ENCODE measurements around the gene IRX5.

The IRX5 gene

DNA sequence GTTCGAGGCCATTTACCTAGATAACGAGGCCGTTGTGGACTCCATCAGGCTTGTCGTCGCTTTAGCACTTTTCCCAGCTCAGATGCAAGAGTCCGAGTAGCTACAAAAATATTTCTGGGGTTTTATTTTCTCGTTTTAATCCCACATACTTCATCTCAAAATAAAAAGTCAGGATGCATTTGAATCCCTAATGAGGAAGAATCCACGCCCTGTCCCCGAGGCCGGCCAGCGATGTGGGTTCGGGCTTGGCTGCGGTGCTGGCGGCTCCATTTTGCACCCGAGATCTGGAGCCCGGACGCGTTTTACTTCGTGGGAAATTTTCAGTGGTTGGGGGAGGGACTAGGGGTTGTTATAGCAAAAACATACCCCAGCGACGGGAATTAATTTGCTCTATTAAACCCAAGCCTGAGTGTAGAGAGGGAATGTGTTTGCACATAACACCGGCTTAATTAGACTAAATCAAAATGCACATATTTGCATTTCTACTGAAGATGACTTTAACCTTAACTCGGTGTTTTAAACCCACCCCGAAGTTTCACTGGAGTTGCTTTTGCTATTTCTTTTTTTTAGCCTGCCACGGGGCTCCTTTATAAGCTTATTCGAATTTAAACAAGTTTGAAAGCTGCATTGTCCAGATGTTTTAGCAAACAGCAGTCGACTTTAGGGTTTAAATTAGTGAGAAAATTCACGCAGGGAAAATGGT lies 4.8 kb downstream of the IRX5 start:
- TF ChIP-seq YY1 (IDR thresholded peaks at IDR 0.05; ENCODE audit: insufficient read depth, insufficient read length) (no peak), ZNF274 (IDR thresholded peaks at IDR 0.05; ENCODE audit: low read depth, low read length) (no peak), SUZ12 (IDR thresholded peaks at IDR 0.05; ENCODE audit: extremely low read depth, insufficient read depth, insufficient read length) (no peak)
- Histone ChIP-seq H3K4me1 (ENCODE audit: insufficient read depth, insufficient read length) (peaks cover 23% of the 10 kb centered on the region), H3K27me3 (ENCODE audit: insufficient read depth, insufficient read length) (peaks cover 94% of the 10 kb centered on the region), H3K9ac (ENCODE audit: insufficient read length, low read depth) (no peak overlapping the region), H3K36me3 (ENCODE audit: insufficient read depth, insufficient read length, low read length) (no peaks in the 10 kb centered on the region), H3K4me3 (ENCODE audit: insufficient read length, low read depth) (no peak overlapping the region), H3K9me3 (ENCODE audit: insufficient read depth, low read length) (no peaks in the 10 kb centered on the region)
- DNase-seq (ENCODE audit: low read depth, low spot score), result no peak

DNA sequence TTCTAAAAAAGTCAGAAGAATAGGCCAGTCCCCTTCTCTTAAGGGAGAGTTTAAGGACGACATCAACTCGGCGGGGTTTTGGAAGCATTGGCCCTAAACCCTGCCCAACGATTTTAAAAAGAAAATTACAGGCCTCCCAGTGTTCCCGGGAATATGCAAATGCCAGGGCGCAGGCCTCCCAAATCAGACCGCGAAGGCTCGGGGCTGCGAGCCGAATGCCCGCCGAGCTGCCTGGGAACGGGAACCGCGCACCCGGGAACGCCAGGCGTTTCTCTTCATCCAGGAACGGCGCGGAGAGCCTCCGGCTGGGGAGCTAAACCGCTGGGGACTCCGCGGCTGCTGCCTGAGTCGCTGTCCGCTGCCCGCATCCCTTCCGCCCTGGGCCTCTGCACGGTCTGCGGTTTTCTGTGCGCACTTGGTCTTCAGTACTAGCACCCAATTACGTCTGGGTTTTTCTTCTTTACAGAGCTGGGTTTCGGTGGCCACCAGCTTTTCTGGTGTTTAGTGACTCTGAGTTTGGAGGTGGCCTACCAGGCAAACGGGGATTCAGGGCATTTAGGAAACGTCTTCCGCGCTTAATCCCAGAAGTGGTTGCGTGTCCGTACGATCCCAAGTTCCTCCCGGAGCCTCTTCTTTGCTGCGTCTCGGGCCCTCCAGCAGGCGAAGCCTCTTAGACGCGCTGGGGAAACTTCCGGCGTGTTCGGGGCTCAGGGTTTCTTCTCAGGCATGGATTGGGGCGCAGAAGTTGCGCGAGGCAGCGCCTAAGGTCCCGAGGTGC lies 5.7 kb downstream of the IRX5 start:
- Histone ChIP-seq H3K27me3 (ENCODE audit: insufficient read depth, insufficient read length) (peaks cover 100% of the 10 kb centered on the region), H3K9ac (ENCODE audit: insufficient read length, low read depth) (peak overlapping the region; percentile 71), H3K36me3 (ENCODE audit: insufficient read depth, insufficient read length, low read length) (no peaks in the 10 kb centered on the region), H3K4me3 (ENCODE audit: insufficient read length, low read depth) (peak overlapping the region; percentile 44), H3K9me3 (ENCODE audit: insufficient read depth, low read length) (no peaks in the 10 kb centered on the region), H3K4me1 (ENCODE audit: insufficient read depth, insufficient read length) (peaks cover 23% of the 10 kb centered on the region)
- no peak for TF ChIP-seq YY1 (IDR thresholded peaks at IDR 0.05; ENCODE audit: insufficient read depth, insufficient read length)
- TF ChIP-seq ZNF274 (IDR thresholded peaks at IDR 0.05; ENCODE audit: low read depth, low read length), result no peak
- TF ChIP-seq SUZ12 (IDR thresholded peaks at IDR 0.05; ENCODE audit: extremely low read depth, insufficient read depth, insufficient read length), result no peak
- no peak for DNase-seq (ENCODE audit: low read depth, low spot score)

DNA sequence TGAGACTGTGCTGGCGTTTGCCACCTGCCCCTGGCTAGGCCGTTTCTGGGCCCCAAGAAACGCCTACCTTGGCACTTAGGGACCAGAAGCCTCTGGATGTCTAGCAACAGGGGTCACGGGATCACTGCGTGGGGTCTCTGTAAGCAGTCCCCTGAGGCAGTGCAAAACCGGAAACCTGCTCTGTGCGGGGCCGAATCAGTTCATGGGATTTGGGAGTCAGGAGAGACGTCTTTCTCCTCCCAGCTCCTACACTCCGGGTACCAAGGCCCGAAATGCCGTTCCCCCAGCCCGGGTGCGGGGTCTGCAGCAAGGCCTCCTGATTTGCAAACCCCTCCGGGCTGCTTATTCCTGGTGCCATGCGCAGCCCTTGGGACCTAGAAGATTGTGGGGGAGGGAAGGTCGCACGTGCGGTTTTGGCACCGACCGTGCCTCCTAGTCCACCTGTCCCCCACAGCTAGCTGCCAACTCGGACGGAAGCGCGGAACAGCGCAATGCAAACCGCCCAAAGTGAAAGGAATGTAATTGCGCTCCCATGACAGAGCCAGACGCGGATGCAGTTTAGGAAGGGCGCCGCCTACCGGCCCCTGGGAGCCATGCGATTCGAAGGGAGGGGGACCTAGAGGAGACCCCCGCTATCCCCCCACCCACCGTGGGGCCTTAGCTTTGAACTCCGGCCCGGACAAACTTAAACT lies 6.5 kb downstream of the IRX5 start:
- H3K36me3 ChIP-seq (ENCODE audit: insufficient read depth, insufficient read length, low read length), result no peaks in the 10 kb centered on the region
- no peaks in the 10 kb centered on the region for H3K9me3 ChIP-seq (ENCODE audit: insufficient read depth, low read length)
- H3K4me3 ChIP-seq (ENCODE audit: insufficient read length, low read depth), result peak overlapping the region; percentile 44
- H3K27me3 ChIP-seq (ENCODE audit: insufficient read depth, insufficient read length), result peaks cover 100% of the 10 kb centered on the region
- TF ChIP-seq ZNF274 (IDR thresholded peaks at IDR 0.05; ENCODE audit: low read depth, low read length) (no peak), YY1 (IDR thresholded peaks at IDR 0.05; ENCODE audit: insufficient read depth, insufficient read length) (no peak), SUZ12 (IDR thresholded peaks at IDR 0.05; ENCODE audit: extremely low read depth, insufficient read depth, insufficient read length) (no peak)
- peak overlapping the region; percentile 71 for H3K9ac ChIP-seq (ENCODE audit: insufficient read length, low read depth)
- peaks cover 21% of the 10 kb centered on the region for H3K4me1 ChIP-seq (ENCODE audit: insufficient read depth, insufficient read length)
- DNase-seq (ENCODE audit: low read depth, low spot score), result no peak

DNA sequence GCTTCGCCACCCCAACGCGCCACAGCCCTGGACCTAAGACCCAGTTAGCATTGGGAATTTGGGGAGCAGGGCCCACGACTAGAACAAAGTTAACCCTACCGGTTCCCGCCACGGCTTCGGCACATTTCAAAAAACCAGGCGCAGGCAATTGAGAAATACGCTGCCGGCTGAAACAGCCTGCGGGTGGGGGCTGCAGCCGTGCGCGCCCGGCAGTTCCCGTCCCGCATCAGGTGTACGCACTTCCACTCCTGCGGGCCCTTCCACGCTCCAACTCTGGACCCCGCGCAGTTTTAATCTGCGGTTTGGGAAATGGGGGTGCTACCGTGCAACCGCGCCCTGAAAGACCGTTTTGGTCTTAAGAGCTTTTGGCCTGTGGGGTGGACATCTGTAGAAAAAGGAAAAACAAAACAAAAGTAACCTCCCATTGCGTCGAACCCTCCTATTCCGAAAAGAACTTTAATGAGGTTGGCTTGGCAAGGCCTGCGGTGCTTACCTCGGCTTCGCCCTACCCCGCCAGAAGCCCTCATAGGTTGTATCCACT lies 7.1 kb downstream of the IRX5 start:
- Histone ChIP-seq H3K4me3 (ENCODE audit: insufficient read length, low read depth) (peak overlapping the region; percentile 44), H3K27me3 (ENCODE audit: insufficient read depth, insufficient read length) (peaks cover 100% of the 10 kb centered on the region), H3K4me1 (ENCODE audit: insufficient read depth, insufficient read length) (peaks cover 18% of the 10 kb centered on the region), H3K9ac (ENCODE audit: insufficient read length, low read depth) (no peak overlapping the region), H3K36me3 (ENCODE audit: insufficient read depth, insufficient read length, low read length) (no peaks in the 10 kb centered on the region), H3K9me3 (ENCODE audit: insufficient read depth, low read length) (no peaks in the 10 kb centered on the region)
- no peak for DNase-seq (ENCODE audit: low read depth, low spot score)
- TF ChIP-seq SUZ12 (IDR thresholded peaks at IDR 0.05; ENCODE audit: extremely low read depth, insufficient read depth, insufficient read length) (peak; percentile 69), YY1 (IDR thresholded peaks at IDR 0.05; ENCODE audit: insufficient read depth, insufficient read length) (no peak)

DNA sequence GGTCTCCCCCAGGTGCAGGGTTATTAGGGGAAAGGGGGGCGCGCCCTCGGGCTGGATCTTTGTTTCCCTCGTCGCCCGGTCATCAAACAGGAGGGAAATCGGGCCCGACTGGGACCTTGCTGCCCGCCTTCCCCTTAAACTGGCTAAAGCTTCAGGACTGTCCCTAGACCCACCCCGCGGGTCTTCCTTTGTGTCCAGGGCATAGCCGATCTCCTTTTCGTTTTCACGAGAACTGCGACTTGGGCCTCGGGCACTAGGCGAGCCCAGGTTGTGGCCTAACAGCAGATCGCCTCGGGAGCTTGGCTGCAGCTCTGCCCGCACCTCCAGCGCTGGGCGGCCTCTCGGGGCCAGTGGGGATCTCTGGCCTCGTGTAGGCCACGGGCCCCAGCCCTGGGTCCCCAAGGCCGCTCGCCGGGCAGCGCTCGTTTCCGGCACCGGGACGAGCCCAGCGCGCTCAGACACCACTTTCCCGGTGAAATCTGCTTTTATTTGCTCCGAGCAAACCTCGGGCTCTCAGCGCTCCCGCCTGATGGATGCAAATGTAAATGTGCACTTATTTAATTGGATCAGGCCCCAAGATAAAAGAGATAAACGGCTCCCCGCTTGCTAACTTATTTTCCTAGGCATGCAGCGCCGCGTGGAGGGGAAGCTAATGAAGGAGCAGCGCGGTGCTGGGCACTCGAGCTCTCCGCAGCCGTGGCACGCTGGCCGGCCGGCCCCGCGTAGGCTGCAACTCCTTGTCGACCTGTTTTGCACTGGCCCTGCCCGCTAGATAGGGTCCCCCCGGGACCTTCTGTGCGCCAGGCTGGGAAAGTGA lies 7.8 kb downstream of the IRX5 start:
- H3K36me3 ChIP-seq (ENCODE audit: insufficient read depth, insufficient read length, low read length), result no peaks in the 10 kb centered on the region
- peaks cover 15% of the 10 kb centered on the region for H3K4me1 ChIP-seq (ENCODE audit: insufficient read depth, insufficient read length)
- peak overlapping the region; percentile 16 for H3K4me3 ChIP-seq (ENCODE audit: insufficient read length, low read depth)
- DNase-seq (ENCODE audit: low read depth, low spot score), result no peak
- peak overlapping the region; percentile 57 for H3K9ac ChIP-seq (ENCODE audit: insufficient read length, low read depth)
- peaks cover 99% of the 10 kb centered on the region for H3K27me3 ChIP-seq (ENCODE audit: insufficient read depth, insufficient read length)
- TF ChIP-seq YY1 (IDR thresholded peaks at IDR 0.05; ENCODE audit: insufficient read depth, insufficient read length), result no peak
- no peak for TF ChIP-seq ZNF274 (IDR thresholded peaks at IDR 0.05; ENCODE audit: low read depth, low read length)
- peak; percentile 88 for TF ChIP-seq SUZ12 (IDR thresholded peaks at IDR 0.05; ENCODE audit: extremely low read depth, insufficient read depth, insufficient read length)
- H3K9me3 ChIP-seq (ENCODE audit: insufficient read depth, low read length), result no peaks in the 10 kb centered on the region

DNA sequence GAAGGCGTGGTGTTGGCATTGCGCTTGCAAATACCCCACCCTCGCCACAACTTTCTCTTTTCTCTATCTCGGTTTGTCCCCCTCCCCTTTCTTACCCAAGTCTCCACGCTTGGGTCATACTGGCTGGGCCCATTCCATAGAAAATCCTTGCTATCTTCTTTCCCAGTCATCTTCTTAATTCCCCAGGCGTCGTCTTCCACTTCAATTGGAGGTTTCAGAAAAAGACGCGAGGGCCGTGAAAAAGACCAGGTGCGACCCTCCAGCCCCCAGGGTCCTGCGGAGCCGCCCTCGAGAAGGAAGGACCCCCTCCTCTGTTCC lies 8.3 kb downstream of the IRX5 start:
- Histone ChIP-seq H3K4me1 (ENCODE audit: insufficient read depth, insufficient read length) (peaks cover 14% of the 10 kb centered on the region), H3K9ac (ENCODE audit: insufficient read length, low read depth) (peak overlapping the region; percentile 57), H3K4me3 (ENCODE audit: insufficient read length, low read depth) (peak overlapping the region; percentile 16), H3K36me3 (ENCODE audit: insufficient read depth, insufficient read length, low read length) (no peaks in the 10 kb centered on the region), H3K27me3 (ENCODE audit: insufficient read depth, insufficient read length) (peaks cover 93% of the 10 kb centered on the region), H3K9me3 (ENCODE audit: insufficient read depth, low read length) (no peaks in the 10 kb centered on the region)
- DNase-seq (ENCODE audit: low read depth, low spot score), result no peak
- TF ChIP-seq ZNF274 (IDR thresholded peaks at IDR 0.05; ENCODE audit: low read depth, low read length) (no peak), YY1 (IDR thresholded peaks at IDR 0.05; ENCODE audit: insufficient read depth, insufficient read length) (no peak), SUZ12 (IDR thresholded peaks at IDR 0.05; ENCODE audit: extremely low read depth, insufficient read depth, insufficient read length) (no peak)
